HCT116 (cell line): ENCODE data around the gene SYNGR3. TPM values are rescaled to one million over a fixed set of nuclear protein-coding genes. Genes with fewer than 3 reads are reported as not detected.

Experiments
- ATAC-seq: fragments of 200-7000 bp; cut with Tn5 transposase; 2 replicates; pipeline ENCODE4 v1.9.1; 2020; ENCODE audit warnings: mild to moderate bottlenecking, moderate library complexity
- BruUV-seq: library from RNA; stranded (reverse); fragments of 400-500 nt; replicated peaks from 2 replicates; lab custom pipeline; 2021; lab: Mats Ljungman, UMichigan
- CTCF ChIA-PET: fragments of 300-600 bp; sonication (Branson Sonifier 250); formaldehyde crosslinking; loops from one replicate; lab custom pipeline; 2021; ENCODE audit warnings: antibody characterized with exemption; lab: Charles Lee
- POLR2A ChIA-PET: fragments of 300-600, 350-600 bp; sonication (Branson Sonifier 250); formaldehyde crosslinking; loops from one replicate; lab custom pipeline; 2021; ENCODE audit warnings: antibody characterized with exemption; lab: Charles Lee
- RAD21 ChIA-PET, 2 experiments: fragments of 300-600 bp; sonication (Branson Sonifier 250); formaldehyde crosslinking; loops; one replicate each; lab custom pipeline; 2023; ENCODE audit warnings: low total read pairs in 2 of 2; ENCODE audit not compliant: uncharacterized antibody in 2 of 2, unreplicated experiment in 2 of 2, low non-redundant PET in 1 of 2; lab: Charles Lee
- DNase-seq: peaks from one replicate; pipeline ENCODE4 v3.0.0-alpha.2; 2010; ENCODE audit warnings: low read depth, low spot score
- H2AFZ ChIP-seq: fragments of 200-600 bp; shearing (Covaris generic), sonication (generic); 2 replicates; pipeline ENCODE4 v1.6.1; 2017; ENCODE audit warnings: low read depth, mixed run types, mixed read lengths, antibody characterized with exemption, low read length; ENCODE audit not compliant: poor library complexity, severe bottlenecking
- H3K27ac ChIP-seq: 2 replicates; pipeline ENCODE4 v1.5.1; 2012; ENCODE audit warnings: low read depth, low read length
- H3K27me3 ChIP-seq: fragments of 200-600 bp; sonication (generic); 2 replicates; pipeline ENCODE4 v1.6.1; 2016; ENCODE audit warnings: mixed run types, low read length, mixed read lengths; ENCODE audit not compliant: insufficient read depth
- H3K36me3 ChIP-seq, 2 experiments: fragments of 200-500 bp in 1 of 2; fragments of 200-600 bp in 1 of 2; sonication (Bioruptor generic) in 1 of 2; sonication (generic) in 1 of 2; 2 replicates each; pipeline versions ENCODE4 v1.5.1 to v1.6.1; 2014 to 2016; ENCODE audit warnings: low read length in 2 of 2, inconsistent platforms in 1 of 2, mixed read lengths in 1 of 2, mixed run types in 1 of 2; ENCODE audit not compliant: insufficient read depth in 2 of 2, control insufficient read depth in 1 of 2
- H3K4me1 ChIP-seq, 2 experiments: fragments of 200-600 bp in 1 of 2; sonication (generic) in 1 of 2; 2 replicates each; pipeline versions ENCODE4 v1.5.1 to v1.6.1; 2012 to 2017; ENCODE audit warnings: low read length in 2 of 2, inconsistent platforms in 1 of 2, mild to moderate bottlenecking in 1 of 2, mixed read lengths in 1 of 2, mixed run types in 1 of 2, moderate library complexity in 1 of 2; ENCODE audit not compliant: insufficient read depth in 2 of 2, control insufficient read depth in 1 of 2
- H3K4me2 ChIP-seq: fragments of 200-600 bp; sonication (generic); 2 replicates; pipeline ENCODE4 v1.6.1; 2017; ENCODE audit warnings: mixed run types, low read length, mixed read lengths
- H3K4me3 ChIP-seq, 2 experiments: fragments of 200-600 bp in 1 of 2; sonication (generic) in 1 of 2; replicated peaks in 1 of 2; 2 replicates each; pipeline ENCODE4 v1.5.1; 2011 to 2016; ENCODE audit warnings: low read length in 2 of 2, control low read depth in 1 of 2, low read depth in 1 of 2, mild to moderate bottlenecking in 1 of 2, mixed read lengths in 1 of 2, mixed run types in 1 of 2
- H3K79me2 ChIP-seq: fragments of 200-600 bp; sonication (generic); 2 replicates; pipeline ENCODE4 v1.6.1; 2017; ENCODE audit warnings: mild to moderate bottlenecking, mixed run types, low read length, moderate library complexity, mixed read lengths; ENCODE audit not compliant: insufficient read depth
- H3K9ac ChIP-seq: fragments of 200-600 bp; sonication (generic); 2 replicates; pipeline ENCODE4 v1.6.1; 2016; ENCODE audit warnings: low read length, mixed read lengths
- H3K9me2 ChIP-seq: fragments of 200-600 bp; sonication (generic), shearing (Covaris generic); 2 replicates; pipeline ENCODE4 v1.6.1; 2017; ENCODE audit warnings: mixed run types, mild to moderate bottlenecking, moderate library complexity; ENCODE audit not compliant: insufficient read depth
- H3K9me3 ChIP-seq, 2 experiments: fragments of 200-500 bp in 1 of 2; fragments of 200-600 bp in 1 of 2; sonication (Bioruptor generic) in 1 of 2; sonication (generic) in 1 of 2; 2 replicates each; pipeline ENCODE4 v1.6.1; 2014 to 2017; ENCODE audit warnings: low read length in 2 of 2, mixed read lengths in 2 of 2, inconsistent platforms in 1 of 2, low read depth in 1 of 2, mild to moderate bottlenecking in 1 of 2, mixed run types in 1 of 2, moderate library complexity in 1 of 2; ENCODE audit not compliant: control insufficient read depth in 1 of 2, insufficient read depth in 1 of 2
- H4K20me1 ChIP-seq: fragments of 200-600 bp; sonication (generic), shearing (Covaris generic); 2 replicates; pipeline ENCODE4 v1.6.1; 2017; ENCODE audit warnings: mixed run types, mild to moderate bottlenecking, moderate library complexity; ENCODE audit not compliant: insufficient read depth
- EGR1 ChIP-seq: IDR thresholded peaks from 2 replicates; pipeline ENCODE4 v1.6.1; 2012; ENCODE audit warnings: low read depth
- ZFX ChIP-seq: fragments of 450-650 bp; IDR thresholded peaks from 2 replicates; pipeline ENCODE4 v1.6.1; 2017
- intact Hi-C: fragments of 100-400 bp; cut with micrococcal nuclease; formaldehyde crosslinking; loops from 2 replicates; pipeline ENCODE4 v1.10.0; 2022
- total RNA-seq: library from RNA; stranded (reverse); gene quantifications from one replicate; pipeline ENCODE4 v1.2.1, GENCODE V29; 2021; ENCODE audit not compliant: unreplicated experiment
- TF ChIP-seq, protein P1 (sequence below): IDR thresholded peaks from 2 replicates; pipeline ENCODE4 v1.6.1; 2012; ENCODE audit warnings: low read depth

Gene SYNGR3
- total RNA-seq, 1 experiment from 2014 or later, result 11.5 TPM

DNA sequence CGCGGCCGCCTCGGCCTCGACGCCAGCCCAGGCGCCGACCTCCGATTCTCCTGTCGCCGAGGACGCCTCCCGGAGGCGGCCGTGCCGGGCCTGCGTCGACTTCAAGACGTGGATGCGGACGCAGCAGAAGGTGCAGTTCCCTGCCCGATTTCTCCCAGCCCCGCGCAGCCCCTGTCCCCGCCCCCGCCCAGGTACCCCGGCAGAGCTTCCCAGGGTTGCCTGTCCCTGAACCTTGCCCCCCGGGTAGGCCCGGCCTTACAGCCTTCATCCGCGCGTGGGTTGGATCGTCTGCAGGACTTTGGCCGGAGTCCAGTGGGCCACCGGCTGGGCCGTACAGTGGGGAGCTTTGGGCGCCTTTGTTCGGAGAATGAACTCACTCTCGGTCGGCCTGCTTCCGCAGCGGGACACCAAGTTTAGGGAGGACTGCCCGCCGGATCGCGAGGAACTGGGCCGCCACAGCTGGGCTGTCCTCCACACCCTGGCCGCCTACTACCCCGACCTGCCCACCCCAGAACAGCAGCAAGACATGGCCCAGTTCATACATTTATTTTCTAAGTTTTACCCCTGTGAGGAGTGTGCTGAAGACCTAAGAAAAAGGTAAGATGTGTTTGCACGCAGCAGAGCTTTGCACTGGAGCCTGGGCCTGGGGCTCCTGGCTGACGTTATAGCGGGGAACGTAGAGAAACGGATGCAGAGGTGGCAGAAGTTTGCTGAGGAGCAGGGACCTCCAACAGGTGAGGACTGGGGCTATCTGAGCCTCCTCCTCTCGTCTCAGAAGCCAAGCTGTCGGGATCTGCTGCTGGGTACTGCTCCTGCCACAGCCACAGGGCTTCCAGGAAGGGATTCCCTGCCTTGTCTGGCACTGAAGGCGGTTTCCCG is 5.2 kb upstream of the SYNGR3 start:
- CTCF ChIA-PET, result interaction anchor here (0.6 to 1.0 kb wide), 2 partner anchors 20 to 156 kb away, joined by 3 to 4 read pairs; partner anchors contain the start of gene RPS2
- peak overlapping the region; percentile 96 for H3K9ac ChIP-seq
- peak overlapping the region; percentile 84 for H3K27ac ChIP-seq
- H3K9me2 ChIP-seq, result no peaks in the 10 kb centered on the region
- POLR2A ChIA-PET, result interaction anchor here (12.5 kb wide), 1 partner anchor 19 kb away, joined by 104 read pairs; the partner anchor contains the start of genes RNF151 and RPS2
- ATAC-seq (no peak), DNase-seq (no peak)
- no peaks in the 10 kb centered on the region for H4K20me1 ChIP-seq
- no peak overlapping the region for H2AFZ ChIP-seq
- peaks cover 48 to 62% of the 10 kb centered on the region in 2 experiments for H3K4me1 ChIP-seq
- H3K36me3 ChIP-seq, result peaks cover 6 to 14% of the 10 kb centered on the region in 2 experiments; a peak in 2 of 4 replicates
- intact Hi-C loops, result no loop called here
- RAD21 ChIA-PET, result no interaction called here
- H3K4me2 ChIP-seq, result peak overlapping the region; percentile 95
- no peaks in the 10 kb centered on the region for H3K27me3 ChIP-seq
- TF ChIP-seq, protein P1, sequence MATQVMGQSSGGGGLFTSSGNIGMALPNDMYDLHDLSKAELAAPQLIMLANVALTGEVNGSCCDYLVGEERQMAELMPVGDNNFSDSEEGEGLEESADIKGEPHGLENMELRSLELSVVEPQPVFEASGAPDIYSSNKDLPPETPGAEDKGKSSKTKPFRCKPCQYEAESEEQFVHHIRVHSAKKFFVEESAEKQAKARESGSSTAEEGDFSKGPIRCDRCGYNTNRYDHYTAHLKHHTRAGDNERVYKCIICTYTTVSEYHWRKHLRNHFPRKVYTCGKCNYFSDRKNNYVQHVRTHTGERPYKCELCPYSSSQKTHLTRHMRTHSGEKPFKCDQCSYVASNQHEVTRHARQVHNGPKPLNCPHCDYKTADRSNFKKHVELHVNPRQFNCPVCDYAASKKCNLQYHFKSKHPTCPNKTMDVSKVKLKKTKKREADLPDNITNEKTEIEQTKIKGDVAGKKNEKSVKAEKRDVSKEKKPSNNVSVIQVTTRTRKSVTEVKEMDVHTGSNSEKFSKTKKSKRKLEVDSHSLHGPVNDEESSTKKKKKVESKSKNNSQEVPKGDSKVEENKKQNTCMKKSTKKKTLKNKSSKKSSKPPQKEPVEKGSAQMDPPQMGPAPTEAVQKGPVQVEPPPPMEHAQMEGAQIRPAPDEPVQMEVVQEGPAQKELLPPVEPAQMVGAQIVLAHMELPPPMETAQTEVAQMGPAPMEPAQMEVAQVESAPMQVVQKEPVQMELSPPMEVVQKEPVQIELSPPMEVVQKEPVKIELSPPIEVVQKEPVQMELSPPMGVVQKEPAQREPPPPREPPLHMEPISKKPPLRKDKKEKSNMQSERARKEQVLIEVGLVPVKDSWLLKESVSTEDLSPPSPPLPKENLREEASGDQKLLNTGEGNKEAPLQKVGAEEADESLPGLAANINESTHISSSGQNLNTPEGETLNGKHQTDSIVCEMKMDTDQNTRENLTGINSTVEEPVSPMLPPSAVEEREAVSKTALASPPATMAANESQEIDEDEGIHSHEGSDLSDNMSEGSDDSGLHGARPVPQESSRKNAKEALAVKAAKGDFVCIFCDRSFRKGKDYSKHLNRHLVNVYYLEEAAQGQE, result no peak
- TF ChIP-seq ZFX, result peak; percentile 98
- no peak for TF ChIP-seq EGR1
- TF ChIP-seq, all 23 proteins: peak for 1
- Histone ChIP-seq H3K79me2 (peaks cover 20% of the 10 kb centered on the region), H3K4me3 (peak overlapping the region; percentile 84 to 97), H3K9me3 (no peaks in the 10 kb centered on the region)
- BruUV-seq, result TSS peak; percentile 55
